ENCODE results near the gene GALNTL6.

GRCh38 chr4:172950990-172951389 is 1137.8 kb downstream of the GALNTL6 start:
- TF ChIP-seq POLR2A (IDR thresholded peaks at IDR 0.05; ENCODE audit: low read length) (no peak), GATA1 (IDR thresholded peaks at IDR 0.05; ENCODE audit: low read depth, low read length) (no peak)
